GM10248 (cell line): ENCODE measurements around the gene BRINP2.

ENCODE experiments used
- CTCF ChIA-PET: fragments of 300-600 bp; sonication (Branson Sonifier 250); formaldehyde crosslinking; extraction: SDS; loops from one replicate; lab custom pipeline; 2021; ENCODE audit warnings: antibody characterized with exemption; lab: Yijun Ruan, JAX
- POLR2A ChIA-PET: fragments of 350-650 bp; sonication (Branson Sonifier 250); formaldehyde crosslinking; extraction: SDS; loops from one replicate; lab custom pipeline; 2020; ENCODE audit warnings: antibody characterized with exemption; lab: Yijun Ruan, JAX
- DNase-seq: peaks from one replicate; pipeline ENCODE4 v3.0.0; 2012; ENCODE audit errors: extremely low spot score
- CTCF ChIP-seq: IDR thresholded peaks from 2 replicates; pipeline ENCODE4 v1.5.1; 2012; ENCODE audit warnings: mild to moderate bottlenecking, low read depth; ENCODE audit errors: extremely low read depth, missing control alignments, control extremely low read depth

The BRINP2 gene

GRCh38 chr1:177255411-177255810 lies 84.7 kb downstream of the BRINP2 start:
- no peak for TF ChIP-seq CTCF
- CTCF ChIA-PET: interaction anchor here (0.9 to 3.6 kb wide), 7 partner anchors 9 to 691 kb away, joined by 3 to 27 read pairs (median 3); no protein-coding TSS in a partner anchor
- POLR2A ChIA-PET: no interaction called here

GRCh38 chr1:177256153-177257075 lies 85.7 kb downstream of the BRINP2 start:
- POLR2A ChIA-PET: no interaction called here

More at GRCh38 chr1:177255411-177255810, 84.7 kb downstream of the BRINP2 start:
- no peak for DNase-seq

GRCh38 chr1:177257128-177257527 lies 86.4 kb downstream of the BRINP2 start:
- no peak for TF ChIP-seq CTCF
- no peak for DNase-seq
- POLR2A ChIA-PET: no interaction called here
- CTCF ChIA-PET: interaction anchor here (0.8 to 3.6 kb wide), 8 partner anchors 11 to 696 kb away, joined by 3 to 27 read pairs (median 4); no protein-coding TSS in a partner anchor

More at GRCh38 chr1:177256153-177257075, 85.7 kb downstream of the BRINP2 start:
- DNase-seq: peak; percentile 46
- CTCF ChIA-PET: interaction anchor here (0.8 to 3.6 kb wide), 11 partner anchors 10 to 696 kb away, joined by 3 to 27 read pairs (median 4); no protein-coding TSS in a partner anchor
- TF ChIP-seq CTCF: peak; percentile 39

- POLR2A ChIA-PET: no interaction called here
- CTCF ChIA-PET: interaction anchor here (1.3 to 3.6 kb wide), 3 partner anchors 16 to 689 kb away, joined by 5 to 27 read pairs (median 25); no protein-coding TSS in a partner anchor
- no peak for TF ChIP-seq CTCF
- DNase-seq: no peak
Observed at GRCh38 chr1:177257576-177257975, 86.8 kb downstream of the BRINP2 start.

- TF ChIP-seq CTCF: no peak
- DNase-seq: no peak
- ChIA-PET CTCF (interaction anchor here (1.2 to 1.5 kb wide), 2 partner anchors 8 to 11 kb away, joined by 4 to 6 read pairs; no protein-coding TSS in a partner anchor), POLR2A (no interaction called here)
Observed at GRCh38 chr1:177270863-177271262, 100.1 kb downstream of the BRINP2 start.

GRCh38 chr1:177273141-177273540 lies 102.4 kb downstream of the BRINP2 start:
- POLR2A ChIA-PET: no interaction called here
- DNase-seq: no peak
- CTCF ChIA-PET: interaction anchor here (1.4 to 5.0 kb wide), 2 partner anchors 8 to 17 kb away, joined by 9 to 25 read pairs; no protein-coding TSS in a partner anchor
- no peak for TF ChIP-seq CTCF
